HEK293 (cell line): ENCODE data around the gene BST1.

Experiments used
- CTCF ChIA-PET: fragments of 350-600 bp; formaldehyde crosslinking; extraction: SDS; loops from one replicate; lab custom pipeline; 2021; ENCODE audit warnings: antibody characterized with exemption; lab: Yijun Ruan, JAX
- POLR2A ChIA-PET: fragments of 300-600 bp; formaldehyde crosslinking; extraction: SDS; loops from one replicate; lab custom pipeline; 2020; ENCODE audit warnings: antibody characterized with exemption, inconsistent platforms; lab: Yijun Ruan, JAX
- H3K27ac ChIP-seq: fragments of 200-500 bp; sonication (Bioruptor generic); 2 replicates; pipeline ENCODE4 v1.5.1; 2014; ENCODE audit warnings: low read depth, low read length, control low read depth, inconsistent platforms; ENCODE audit errors: extremely low read depth
- H3K36me3 ChIP-seq, 2 experiments: fragments of 200-500 bp in 1 of 2; sonication (Bioruptor generic) in 1 of 2; 1 replicate in 1 of 2; 2 replicates in 1 of 2; pipeline ENCODE4 v1.5.1; 2014 to 2017; ENCODE audit warnings: inconsistent platforms in 2 of 2, low read length in 2 of 2; ENCODE audit not compliant: control insufficient read depth in 2 of 2, insufficient read depth in 1 of 2
- H3K4me1 ChIP-seq: fragments of 200-500 bp; sonication (Bioruptor generic); 2 replicates; pipeline ENCODE4 v1.5.1; 2014; ENCODE audit warnings: mild to moderate bottlenecking, low read length, inconsistent platforms; ENCODE audit not compliant: control insufficient read depth, insufficient read depth
- H3K4me3 ChIP-seq: 2 replicates; pipeline ENCODE4 v1.5.1; 2011; ENCODE audit warnings: low read depth, mild to moderate bottlenecking, control low read depth, low read length, moderate library complexity
- H3K9me3 ChIP-seq: fragments of 200-500 bp; sonication (Bioruptor generic); 2 replicates; pipeline ENCODE4 v1.5.1; 2014; ENCODE audit warnings: low read depth, low read length, inconsistent platforms; ENCODE audit not compliant: control insufficient read depth, insufficient read depth
- BCL11B ChIP-seq: fragments of 450-650 bp; formaldehyde crosslinking; IDR thresholded peaks from 2 replicates; pipeline ENCODE4 v1.5.1; 2016; ENCODE audit warnings: low read depth, missing biosample characterization, missing genetic modification characterization
- EGR2 ChIP-seq: fragments of 450-650 bp; formaldehyde crosslinking; IDR thresholded peaks from 2 replicates; pipeline ENCODE4 v1.5.1; 2016; ENCODE audit warnings: low read depth, missing biosample characterization, missing genetic modification characterization
- ELK4 ChIP-seq: IDR thresholded peaks from 2 replicates; pipeline ENCODE4 v1.6.1; 2011; ENCODE audit warnings: mild to moderate bottlenecking, low read depth, low read length, borderline replicate concordance
- FEZF1 ChIP-seq: fragments of 450-650 bp; formaldehyde crosslinking; IDR thresholded peaks from 2 replicates; pipeline ENCODE4 v1.5.1; 2016; ENCODE audit warnings: missing biosample characterization, missing genetic modification characterization
- MYNN ChIP-seq: fragments of 450-650 bp; formaldehyde crosslinking; IDR thresholded peaks from 2 replicates; pipeline ENCODE4 v1.5.1; 2016; ENCODE audit warnings: missing biosample characterization, missing genetic modification characterization, borderline replicate concordance
- OSR2 ChIP-seq: fragments of 450-650 bp; formaldehyde crosslinking; IDR thresholded peaks from 2 replicates; pipeline ENCODE4 v1.5.1; 2016; ENCODE audit warnings: missing biosample characterization, missing genetic modification characterization
- TCF7L2 ChIP-seq: IDR thresholded peaks from 2 replicates; pipeline ENCODE4 v1.6.1; 2011; ENCODE audit warnings: low read depth, mild to moderate bottlenecking, inconsistent platforms, low read length, moderate library complexity, borderline replicate concordance
- YY2 ChIP-seq: fragments of 450-650 bp; formaldehyde crosslinking; IDR thresholded peaks from 2 replicates; pipeline ENCODE4 v1.5.1; 2016; ENCODE audit warnings: missing biosample characterization, missing genetic modification characterization
- ZBTB17 ChIP-seq: fragments of 450-650 bp; formaldehyde crosslinking; IDR thresholded peaks from 2 replicates; pipeline ENCODE4 v1.5.1; 2016; ENCODE audit warnings: missing biosample characterization, missing genetic modification characterization
- ZNF202 ChIP-seq: fragments of 450-650 bp; formaldehyde crosslinking; IDR thresholded peaks from 2 replicates; pipeline ENCODE4 v1.5.1; 2016; ENCODE audit warnings: missing biosample characterization, missing genetic modification characterization, borderline replicate concordance
- ZNF239 ChIP-seq: fragments of 450-650 bp; formaldehyde crosslinking; IDR thresholded peaks from 2 replicates; pipeline ENCODE4 v1.5.1; 2016; ENCODE audit warnings: missing biosample characterization, missing genetic modification characterization
- ZNF426 ChIP-seq: fragments of 450-650 bp; formaldehyde crosslinking; IDR thresholded peaks from 2 replicates; pipeline ENCODE4 v1.5.1; 2017; ENCODE audit warnings: missing biosample characterization, missing genetic modification characterization, mild to moderate bottlenecking, inconsistent platforms, moderate library complexity
- ZNF510 ChIP-seq: fragments of 450-650 bp; formaldehyde crosslinking; IDR thresholded peaks from 2 replicates; pipeline ENCODE4 v1.5.1; 2018; ENCODE audit warnings: mild to moderate bottlenecking, missing genetic modification characterization, missing biosample characterization; ENCODE audit not compliant: insufficient replicate concordance
- ZNF514 ChIP-seq: fragments of 450-650 bp; formaldehyde crosslinking; IDR thresholded peaks from 2 replicates; pipeline ENCODE4 v1.5.1; 2016; ENCODE audit warnings: missing biosample characterization, missing genetic modification characterization
- ZNF555 ChIP-seq: fragments of 450-650 bp; formaldehyde crosslinking; conservative IDR thresholded peaks from 2 replicates; pipeline ENCODE4 v1.5.1; 2017; ENCODE audit warnings: missing biosample characterization, mild to moderate bottlenecking, missing genetic modification characterization, inconsistent platforms
- ZNF621 ChIP-seq: fragments of 450-650 bp; formaldehyde crosslinking; IDR thresholded peaks from 2 replicates; pipeline ENCODE4 v1.5.1; 2017; ENCODE audit warnings: missing biosample characterization, missing genetic modification characterization
- ZNF623 ChIP-seq: fragments of 450-650 bp; formaldehyde crosslinking; IDR thresholded peaks from 2 replicates; pipeline ENCODE4 v1.5.1; 2016; ENCODE audit warnings: missing biosample characterization, missing genetic modification characterization
- ZNF645 ChIP-seq: fragments of 450-650 bp; formaldehyde crosslinking; IDR thresholded peaks from 2 replicates; pipeline ENCODE4; 2016; ENCODE audit warnings: missing biosample characterization, missing genetic modification characterization
- ZNF701 ChIP-seq: fragments of 450-650 bp; formaldehyde crosslinking; IDR thresholded peaks from 2 replicates; pipeline ENCODE4 v1.5.1; 2016; ENCODE audit warnings: missing biosample characterization, missing genetic modification characterization
- ZNF707 ChIP-seq: fragments of 450-650 bp; formaldehyde crosslinking; IDR thresholded peaks from 2 replicates; pipeline ENCODE4 v1.5.1; 2016; ENCODE audit warnings: missing biosample characterization, missing genetic modification characterization
- ZNF843 ChIP-seq: fragments of 450-650 bp; formaldehyde crosslinking; IDR thresholded peaks from 2 replicates; pipeline ENCODE4 v1.5.1; 2016; ENCODE audit warnings: missing biosample characterization, missing genetic modification characterization
- ZSCAN16 ChIP-seq: fragments of 450-650 bp; formaldehyde crosslinking; IDR thresholded peaks from 2 replicates; pipeline ENCODE4 v1.5.1; 2016; ENCODE audit warnings: missing biosample characterization, missing genetic modification characterization
- ZSCAN23 ChIP-seq: fragments of 450-650 bp; formaldehyde crosslinking; IDR thresholded peaks from 2 replicates; pipeline ENCODE4 v1.5.1; 2016; ENCODE audit warnings: missing biosample characterization, missing genetic modification characterization
- TF ChIP-seq, protein P1 (sequence below): fragments of 450-650 bp; formaldehyde crosslinking; IDR thresholded peaks from 2 replicates; pipeline ENCODE4 v1.5.1; 2017; ENCODE audit warnings: missing biosample characterization, missing genetic modification characterization
- TF ChIP-seq, protein P2 (sequence below): fragments of 450-650 bp; formaldehyde crosslinking; IDR thresholded peaks from 2 replicates; pipeline ENCODE4 v1.5.0; 2017; ENCODE audit warnings: missing biosample characterization, missing genetic modification characterization, borderline replicate concordance

Gene BST1

DNA sequence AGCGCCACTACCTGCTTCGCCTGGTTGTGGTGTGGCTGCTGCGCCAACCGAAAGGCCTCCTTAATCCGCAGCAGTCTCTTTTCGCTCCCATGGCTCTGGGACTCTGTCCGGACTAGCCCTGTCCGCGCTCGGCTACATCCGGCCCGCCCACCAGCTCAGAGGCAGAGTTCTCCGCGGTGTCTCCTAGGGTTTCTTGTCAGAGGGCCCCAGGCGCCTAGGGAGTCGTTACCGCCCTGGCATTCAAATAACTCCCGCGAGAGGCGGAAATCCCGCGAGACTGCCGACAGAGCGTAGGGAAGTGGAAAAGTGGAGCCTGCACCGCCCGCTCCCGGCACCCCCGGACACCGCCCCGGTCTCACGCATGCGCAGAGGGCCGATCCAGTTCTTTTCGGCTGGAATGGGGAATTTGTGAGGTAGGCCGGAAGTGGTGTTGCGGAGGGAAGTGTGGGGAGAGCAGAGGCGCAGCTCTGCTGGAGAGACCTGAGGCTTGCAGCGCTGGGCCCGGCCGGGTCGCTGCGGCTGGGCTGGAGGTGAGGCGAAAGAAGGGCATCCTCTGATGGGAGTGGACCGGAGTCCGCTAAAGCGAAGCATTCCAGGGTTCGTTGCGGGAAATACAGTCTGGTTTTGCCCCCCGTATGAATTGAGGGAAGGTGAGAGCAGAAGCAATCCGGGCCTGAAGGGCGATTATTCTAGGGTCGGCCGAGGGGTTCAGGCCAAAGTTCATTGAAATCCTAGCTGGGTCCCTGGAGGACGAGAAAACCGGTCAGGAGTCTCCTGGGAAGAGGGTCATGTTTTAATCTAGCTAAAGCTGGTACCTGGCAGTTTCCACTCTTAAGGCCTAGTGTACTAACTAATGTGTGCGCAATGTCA lies 21.3 kb upstream of the BST1 start, which contains the start of gene FAM200B (continued):
- TF ChIP-seq FEZF1 = no peak
- no peak for TF ChIP-seq TCF7L2
- no peak for TF ChIP-seq ZNF623 (tag by site-specific recombination)
- TF ChIP-seq ZNF555 (tag by site-specific recombination) = no peak
- TF ChIP-seq ZSCAN16 (tag by site-specific recombination) = no peak
- TF ChIP-seq ELK4 = no peak
- peak; percentile 58 for TF ChIP-seq EGR2 (tag by site-specific recombination)
- TF ChIP-seq ZNF843 (tag by site-specific recombination) = 0 out of 2 replicates have a peak, but pooled peaks have one; percentile 40
- no peak for TF ChIP-seq MYNN (tag by site-specific recombination)
- TF ChIP-seq ZNF645 (tag by site-specific recombination) = no peak
- no peak for TF ChIP-seq ZNF202 (tag by site-specific recombination)
- no peak for TF ChIP-seq OSR2 (tag by site-specific recombination)

DNA sequence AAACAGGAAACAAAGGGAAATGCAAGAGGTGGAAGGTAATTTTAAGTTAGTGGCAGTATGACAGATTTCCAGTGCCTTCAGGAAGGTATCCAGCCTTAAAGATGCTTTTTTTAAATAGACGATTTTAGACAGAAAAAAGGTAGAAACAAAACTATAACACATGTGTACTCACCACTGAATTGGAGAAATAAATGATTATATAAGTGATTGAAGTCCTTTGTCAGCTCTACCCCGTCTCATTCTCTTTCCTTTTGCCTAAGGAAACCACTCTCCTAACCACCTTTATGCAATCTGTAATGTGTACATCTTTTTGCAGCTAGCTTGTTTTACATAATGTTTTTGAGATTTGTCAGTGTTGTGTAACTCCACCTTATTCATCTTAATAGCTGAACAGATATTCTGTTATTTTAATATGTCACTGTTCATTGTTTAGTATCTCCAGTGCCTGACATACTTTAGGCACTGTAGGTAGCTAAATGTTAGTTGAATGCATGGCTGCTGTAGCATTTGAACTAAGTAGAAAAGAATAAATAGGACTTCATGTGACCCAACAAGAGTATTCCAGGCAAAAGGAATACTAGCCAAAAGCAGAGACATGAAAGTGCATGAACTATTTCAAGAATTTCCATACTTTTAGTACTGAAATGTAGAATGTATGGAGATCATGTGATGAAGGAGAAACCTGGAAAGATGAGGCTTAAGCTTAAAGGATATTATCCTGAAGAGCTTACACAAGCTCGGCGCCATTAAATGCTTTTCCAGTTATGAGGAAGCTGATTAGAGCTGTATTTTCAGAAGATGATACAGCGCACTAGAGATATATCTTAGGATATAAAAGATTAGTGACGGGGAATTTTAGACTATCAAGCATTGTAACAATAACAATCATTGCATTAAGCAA lies 20.4 kb upstream of the BST1 start:
- Histone ChIP-seq H3K4me3 (peak overlapping the region; percentile 84), H3K27ac (peak overlapping the region; percentile 86), H3K4me1 (no peaks in the 10 kb centered on the region), H3K9me3 (no peaks in the 10 kb centered on the region), H3K36me3 (peaks cover 0 to 35% of the 10 kb centered on the region in 2 experiments)
- CTCF ChIA-PET = interaction anchor here (0.7 to 1.1 kb wide), 2 partner anchors 123 to 749 kb away, joined by 3 to 4 read pairs; no protein-coding TSS in a partner anchor
- POLR2A ChIA-PET = interaction anchor here (1.2 to 2.3 kb wide), 5 partner anchors 8 to 29 kb away, joined by 3 to 18 read pairs (median 6); partner anchors contain the start of gene FBXL5
- TF ChIP-seq ZNF707 (tag by site-specific recombination) (no peak), ZBTB17 (tag by site-specific recombination) (peak; percentile 33; the same call in 1 of the 2 replicates)

DNA sequence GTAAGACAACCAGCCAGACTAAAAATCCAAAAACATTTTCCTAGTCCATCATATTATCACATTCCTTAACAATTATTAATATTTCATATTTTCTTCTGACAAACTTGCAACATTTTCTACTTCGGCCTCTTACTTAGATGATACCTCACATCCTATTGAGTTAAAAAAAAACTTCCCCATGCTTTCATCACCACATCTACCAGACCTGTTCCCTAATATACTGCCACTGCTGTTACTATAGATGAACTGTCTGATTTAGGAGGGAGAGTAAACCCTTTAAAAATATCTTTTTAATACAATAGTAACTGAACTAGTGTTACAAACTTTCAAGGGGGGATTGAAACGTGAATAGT lies 19.7 kb upstream of the BST1 start:
- ChIA-PET CTCF (no interaction called here), POLR2A (interaction anchor here (1.2 to 2.3 kb wide), 2 partner anchors 28 to 29 kb away, joined by 3 to 18 read pairs; partner anchors contain the start of gene FBXL5)
- Histone ChIP-seq H3K4me3 (no peak overlapping the region), H3K36me3 (peaks cover 0 to 42% of the 10 kb centered on the region in 2 experiments), H3K9me3 (no peaks in the 10 kb centered on the region), H3K4me1 (no peaks in the 10 kb centered on the region), H3K27ac (no peak overlapping the region)
- TF ChIP-seq BCL11B = no peak
- TF ChIP-seq ZNF621 = no peak
- no peak for TF ChIP-seq ZBTB17 (tag by site-specific recombination)
- no peak for TF ChIP-seq ZNF426 (tag by site-specific recombination)
- TF ChIP-seq, protein P1, sequence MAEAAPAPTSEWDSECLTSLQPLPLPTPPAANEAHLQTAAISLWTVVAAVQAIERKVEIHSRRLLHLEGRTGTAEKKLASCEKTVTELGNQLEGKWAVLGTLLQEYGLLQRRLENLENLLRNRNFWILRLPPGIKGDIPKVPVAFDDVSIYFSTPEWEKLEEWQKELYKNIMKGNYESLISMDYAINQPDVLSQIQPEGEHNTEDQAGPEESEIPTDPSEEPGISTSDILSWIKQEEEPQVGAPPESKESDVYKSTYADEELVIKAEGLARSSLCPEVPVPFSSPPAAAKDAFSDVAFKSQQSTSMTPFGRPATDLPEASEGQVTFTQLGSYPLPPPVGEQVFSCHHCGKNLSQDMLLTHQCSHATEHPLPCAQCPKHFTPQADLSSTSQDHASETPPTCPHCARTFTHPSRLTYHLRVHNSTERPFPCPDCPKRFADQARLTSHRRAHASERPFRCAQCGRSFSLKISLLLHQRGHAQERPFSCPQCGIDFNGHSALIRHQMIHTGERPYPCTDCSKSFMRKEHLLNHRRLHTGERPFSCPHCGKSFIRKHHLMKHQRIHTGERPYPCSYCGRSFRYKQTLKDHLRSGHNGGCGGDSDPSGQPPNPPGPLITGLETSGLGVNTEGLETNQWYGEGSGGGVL = no peak
- TF ChIP-seq ZNF701 = no peak
- no peak for TF ChIP-seq ZSCAN23 (tag by site-specific recombination)
- TF ChIP-seq, protein P2, sequence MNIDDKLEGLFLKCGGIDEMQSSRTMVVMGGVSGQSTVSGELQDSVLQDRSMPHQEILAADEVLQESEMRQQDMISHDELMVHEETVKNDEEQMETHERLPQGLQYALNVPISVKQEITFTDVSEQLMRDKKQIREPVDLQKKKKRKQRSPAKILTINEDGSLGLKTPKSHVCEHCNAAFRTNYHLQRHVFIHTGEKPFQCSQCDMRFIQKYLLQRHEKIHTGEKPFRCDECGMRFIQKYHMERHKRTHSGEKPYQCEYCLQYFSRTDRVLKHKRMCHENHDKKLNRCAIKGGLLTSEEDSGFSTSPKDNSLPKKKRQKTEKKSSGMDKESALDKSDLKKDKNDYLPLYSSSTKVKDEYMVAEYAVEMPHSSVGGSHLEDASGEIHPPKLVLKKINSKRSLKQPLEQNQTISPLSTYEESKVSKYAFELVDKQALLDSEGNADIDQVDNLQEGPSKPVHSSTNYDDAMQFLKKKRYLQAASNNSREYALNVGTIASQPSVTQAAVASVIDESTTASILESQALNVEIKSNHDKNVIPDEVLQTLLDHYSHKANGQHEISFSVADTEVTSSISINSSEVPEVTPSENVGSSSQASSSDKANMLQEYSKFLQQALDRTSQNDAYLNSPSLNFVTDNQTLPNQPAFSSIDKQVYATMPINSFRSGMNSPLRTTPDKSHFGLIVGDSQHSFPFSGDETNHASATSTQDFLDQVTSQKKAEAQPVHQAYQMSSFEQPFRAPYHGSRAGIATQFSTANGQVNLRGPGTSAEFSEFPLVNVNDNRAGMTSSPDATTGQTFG = no peak
- TF ChIP-seq ZNF510 (tag by site-specific recombination) = no peak
- no peak for TF ChIP-seq ZNF514 (tag by site-specific recombination)
- no peak for TF ChIP-seq YY2 (tag by site-specific recombination)
- TF ChIP-seq ZNF239 (tag by site-specific recombination) = no peak
